Adrenal gland (tissue), 12 donors: Measurements from ENCODE around the gene KRT6C. TPM values are rescaled to one million over a fixed set of nuclear protein-coding genes. Genes with fewer than 3 reads are reported as not detected.
A peak's percentile ranks its signal among the peaks of the same experiment; 100 is the strongest.

ENCODE experiments used
- DNase-seq, 7 donors: peaks; one replicate each; pipeline ENCODE4 v3.0.0-alpha.2; 2019 to 2020
- H3K27ac ChIP-seq, 5 donors: fragments of 200-600 bp; sonication (generic) in 4 of 5; 1 replicate in 3 of 5; 2 replicates in 2 of 5; pipeline versions ENCODE4 v1.5.1 to v1.8.0; 2016 to 2020; ENCODE audit warnings: mild to moderate bottlenecking in 1 of 5
- H3K27me3 ChIP-seq: fragments of 200-600 bp; 2 replicates; pipeline ENCODE4 v1.8.0; 2021
- H3K36me3 ChIP-seq, 2 donors: fragments of 200-600 bp; replicated peaks in 1 of 2; 1 replicate in 1 of 2; 2 replicates in 1 of 2; pipeline versions ENCODE4 v1.5.1 to v1.8.0; 2018 to 2022
- H3K4me1 ChIP-seq, 2 donors: fragments of 200-600 bp; replicated peaks in 1 of 2; 1 replicate in 1 of 2; 2 replicates in 1 of 2; pipeline versions ENCODE4 v1.5.1 to v1.8.0; 2018 to 2021
- H3K4me3 ChIP-seq, 4 donors: fragments of 200-600 bp; sonication (generic) in 3 of 4; one replicate each; pipeline ENCODE4 v1.5.1; 2016 to 2018
- H3K9me3 ChIP-seq, 3 donors: fragments of 200-600 bp; sonication (generic) in 1 of 3; replicated peaks in 1 of 3; 1 replicate in 2 of 3; 2 replicates in 1 of 3; pipeline versions ENCODE4 v1.5.1 to v1.8.0; 2016 to 2021
- CTCF ChIP-seq, 6 experiments: fragments of 450-650 bp in 4 of 6; fragments of 200-600 bp in 2 of 6; sonication (generic) in 1 of 6; IDR thresholded peaks; 1 replicate in 5 of 6; 2 replicates in 1 of 6; pipeline versions ENCODE4 v1.5.1 to v1.8.0; 2016 to 2021; ENCODE audit warnings: antibody characterized with exemption in 6 of 6, mild to moderate bottlenecking in 2 of 6, moderate library complexity in 1 of 6
- POLR2A ChIP-seq, 2 donors: fragments of 450-650 bp; IDR thresholded peaks; one replicate each; pipeline ENCODE4 v1.6.1; 2017; ENCODE audit warnings: antibody characterized with exemption in 2 of 2, mild to moderate bottlenecking in 2 of 2, moderate library complexity in 1 of 2
- WGBS, 4 donors: extraction: QIAGEN DNeasy Blood & Tissue Kit in 2 of 4; methylation state at CpG; one replicate each; pipeline versions ENCODE4 v1.1.5 to v1.1.7; 2013 to 2017; 5-methylcytosine and 5-hydroxymethylcytosine counted together
- intact Hi-C, 2 donors: fragments of 100-400 bp; cut with DNase I; formaldehyde crosslinking; loops; one replicate each; pipeline versions ENCODE4 v1.14.1 to v1.15.0; 2022 to 2023
- polyA plus RNA-seq, 3 donors: library from polyadenylated mRNA; stranded (reverse); fragments of 200-250 nt in 2 of 3; fragments of 350-450 nt in 1 of 3; fragmentation: Illumina TruSeq in 1 of 3; extraction: RNeasy Lipid Tissue Mini Kit (QIAGEN cat#74804) in 1 of 3; gene quantifications; one replicate each; pipeline ENCODE4 v1.2.3, GENCODE V29; 2013 to 2014
- total RNA-seq, 9 donors: library from RNA; depleted of rRNA in 4 of 9; stranded (reverse); fragments of >200 nt in 4 of 9; fragments of 120-200 nt in 1 of 9; fragmentation: NEBNext Ultra II Directional in 1 of 9; extraction: Animal tissue kit (Norgen Biotek cat#: 25700) in 1 of 9; gene quantifications; one replicate each; pipeline versions ENCODE4 v1.1.0 to v1.2.4, GENCODE V29; 2013 to 2023
- donor health status: healthy with polysubstance abuse.
- donor health status: Bipolar disorder and iron deficiency.
- donor health status: DM: yes; HTN: yes; CAD: no.
- donor health status: DM: no; HTN: no; CAD: no.
- donor health status: DM: no; HTN: no; CAD: no.
- donor health status: DM: yes; HTN: yes; CAD: no.

The KRT6C gene
- total and polyA plus RNA-seq, 12 donors: 0.17 to 0.28 TPM; not detected in 10

GRCh38 chr12:52423035-52423434, 50.6 kb downstream of the KRT6C start:
- H3K36me3 ChIP-seq: no peaks in the 10 kb centered on the region

GRCh38 chr12:52419656-52420055, 53.9 kb downstream of the KRT6C start:
- DNase-seq: no peak
- H3K36me3 ChIP-seq: no peaks in the 10 kb centered on the region
- H3K4me1 ChIP-seq: no peaks in the 10 kb centered on the region
- 55 to 95% (median 66%) methylated on average over 1 of the region's 1 CpG for WGBS, 4 donors
- no peaks in the 10 kb centered on the region for H3K27me3 ChIP-seq
- H3K9me3 ChIP-seq: no peaks in the 10 kb centered on the region
- TF ChIP-seq POLR2A (IDR thresholded peaks at IDR 0.05) (no peak), CTCF (IDR thresholded peaks at IDR 0.05) (no peak)
- intact Hi-C loops: no loop called here
- H3K4me3 ChIP-seq: no peak overlapping the region
- H3K27ac ChIP-seq: no peak overlapping the region

More at GRCh38 chr12:52423035-52423434, 50.6 kb downstream of the KRT6C start:
- H3K27me3 ChIP-seq: no peaks in the 10 kb centered on the region
- DNase-seq: peak in 4 of 7 donors; percentile 10 to 56 (median 17)
- no peak overlapping the region for H3K4me3 ChIP-seq
- H3K4me1 ChIP-seq: no peaks in the 10 kb centered on the region
- WGBS, 4 donors: 62 to 78% (median 69%) methylated on average over 6 of the region's 6 CpGs
- H3K27ac ChIP-seq: peak overlapping the region in 2 of 5 donors; percentile 74 to 77
- TF ChIP-seq CTCF (IDR thresholded peaks at IDR 0.05) (no peak), POLR2A (IDR thresholded peaks at IDR 0.05) (no peak)
- intact Hi-C loops: no loop called here
- no peaks in the 10 kb centered on the region for H3K9me3 ChIP-seq

GRCh38 chr12:52418576-52419110, 55.0 kb downstream of the KRT6C start:
- Histone ChIP-seq H3K4me1 (no peaks in the 10 kb centered on the region), H3K27me3 (no peaks in the 10 kb centered on the region), H3K27ac (no peak overlapping the region), H3K36me3 (no peaks in the 10 kb centered on the region), H3K9me3 (no peaks in the 10 kb centered on the region), H3K4me3 (no peak overlapping the region)
- TF ChIP-seq POLR2A (IDR thresholded peaks at IDR 0.05) (no peak), CTCF (IDR thresholded peaks at IDR 0.05) (no peak)
- DNase-seq: no peak
- 71 to 94% (median 91%) methylated on average over 3 to 4 of the region's 4 CpGs for WGBS, 4 donors
- intact Hi-C loops: no loop called here

Other genes starting within 250 kb of the KRT6C start
- gene KRT7, start 240.6 kb downstream of the KRT6C start, total RNA-seq: 10 to 100 TPM in 2 of 9 donors, 1 to 10 TPM in 6, under 1 TPM in 1; 0.33 to 13.5 (median 7.9) TPM
- 10 to 100 TPM in 2 of 3 donors, 1 to 10 TPM in 1; 2.1 to 34.8 (median 12.1) TPM for gene KRT7, start 240.6 kb downstream of the KRT6C start, polyA plus RNA-seq
- gene KRT86, start 199.2 kb downstream of the KRT6C start, total RNA-seq: 1 to 10 TPM in 5 of 9 donors, under 1 TPM in 3, not detected in 1; 0.69 to 6.2 (median 1.4) TPM
- 1 to 10 TPM in 1 of 3 donors, under 1 TPM in 1, not detected in 1; 0.61 to 1.4 TPM for gene KRT86, start 199.2 kb downstream of the KRT6C start, polyA plus RNA-seq
- under 1 TPM in 2 of 9 donors, not detected in 7; 0.25 to 0.42 TPM for gene KRT81, start 182.3 kb downstream of the KRT6C start, total RNA-seq
- gene KRT81, start 182.3 kb downstream of the KRT6C start, polyA plus RNA-seq: not detected
- not detected for gene KRT83, start 152.4 kb downstream of the KRT6C start, total RNA-seq
- gene KRT83, start 152.4 kb downstream of the KRT6C start, polyA plus RNA-seq: not detected
- not detected for gene KRT85, start 106.3 kb downstream of the KRT6C start, total RNA-seq
- not detected for gene KRT85, start 106.3 kb downstream of the KRT6C start, polyA plus RNA-seq
- gene KRT84, start 88.2 kb downstream of the KRT6C start, total RNA-seq: not detected
- gene KRT84, start 88.2 kb downstream of the KRT6C start, polyA plus RNA-seq: not detected
- not detected for gene KRT82, start 67.5 kb downstream of the KRT6C start, total RNA-seq
- not detected for gene KRT82, start 67.5 kb downstream of the KRT6C start, polyA plus RNA-seq
- not detected for gene KRT75, start 39.4 kb downstream of the KRT6C start, total RNA-seq
- not detected for gene KRT75, start 39.4 kb downstream of the KRT6C start, polyA plus RNA-seq
- under 1 TPM in 1 of 9 donors, not detected in 8; 0.25 TPM for gene KRT6B, start 21.7 kb downstream of the KRT6C start, total RNA-seq
- under 1 TPM in 1 of 3 donors, not detected in 2; 0.20 TPM for gene KRT6B, start 21.7 kb downstream of the KRT6C start, polyA plus RNA-seq
- gene KRT6A, start 19.5 kb upstream of the KRT6C start, total RNA-seq: 1 to 10 TPM in 1 of 9 donors, under 1 TPM in 1, not detected in 7; 0.28 to 1.1 TPM
- gene KRT6A, start 19.5 kb upstream of the KRT6C start, polyA plus RNA-seq: 1 to 10 TPM in 1 of 3 donors, under 1 TPM in 1, not detected in 1; 0.24 to 2.7 TPM
- gene KRT5, start 46.6 kb upstream of the KRT6C start, total RNA-seq: under 1 TPM in 4 of 9 donors, not detected in 5; 0.11 to 0.88 (median 0.37) TPM
- gene KRT5, start 46.6 kb upstream of the KRT6C start, polyA plus RNA-seq: 1 to 10 TPM in 1 of 3 donors, under 1 TPM in 1, not detected in 1; 0.56 to 4.2 TPM
- not detected for gene KRT71, start 79.3 kb upstream of the KRT6C start, total RNA-seq
- gene KRT71, start 79.3 kb upstream of the KRT6C start, polyA plus RNA-seq: not detected
- gene KRT74, start 100.0 kb upstream of the KRT6C start, total RNA-seq: not detected
- gene KRT74, start 100.0 kb upstream of the KRT6C start, polyA plus RNA-seq: not detected
- under 1 TPM in 1 of 9 donors, not detected in 8; 0.14 TPM for gene KRT72, start 127.7 kb upstream of the KRT6C start, total RNA-seq
- 1 to 10 TPM in 1 of 3 donors, not detected in 2; 2.7 TPM for gene KRT72, start 127.7 kb upstream of the KRT6C start, polyA plus RNA-seq
- under 1 TPM in 1 of 9 donors, not detected in 8; 0.18 TPM for gene KRT73, start 144.8 kb upstream of the KRT6C start, total RNA-seq
- gene KRT73, start 144.8 kb upstream of the KRT6C start, polyA plus RNA-seq: under 1 TPM in 1 of 3 donors, not detected in 2; 0.64 TPM
- not detected for gene KRT2, start 178.4 kb upstream of the KRT6C start, total RNA-seq
- under 1 TPM in 1 of 3 donors, not detected in 2; 0.16 TPM for gene KRT2, start 178.4 kb upstream of the KRT6C start, polyA plus RNA-seq
- gene KRT1, start 206.6 kb upstream of the KRT6C start, total RNA-seq: under 1 TPM in 2 of 9 donors, not detected in 7; 0.08 to 0.67 TPM
- gene KRT1, start 206.6 kb upstream of the KRT6C start, polyA plus RNA-seq: not detected
- not detected for gene KRT77, start 229.7 kb upstream of the KRT6C start, total RNA-seq
- gene KRT77, start 229.7 kb upstream of the KRT6C start, polyA plus RNA-seq: not detected